ENCODE measurements around the gene CD47. TPM values are rescaled to one million over a fixed set of nuclear protein-coding genes. Genes with fewer than 3 reads are reported as not detected.

CD47 gene
- total and polyA plus RNA-seq, 2 donors (not counting 1 experiment from before 2014, with no cell fraction given): 86.4 to 259 TPM

DNA sequence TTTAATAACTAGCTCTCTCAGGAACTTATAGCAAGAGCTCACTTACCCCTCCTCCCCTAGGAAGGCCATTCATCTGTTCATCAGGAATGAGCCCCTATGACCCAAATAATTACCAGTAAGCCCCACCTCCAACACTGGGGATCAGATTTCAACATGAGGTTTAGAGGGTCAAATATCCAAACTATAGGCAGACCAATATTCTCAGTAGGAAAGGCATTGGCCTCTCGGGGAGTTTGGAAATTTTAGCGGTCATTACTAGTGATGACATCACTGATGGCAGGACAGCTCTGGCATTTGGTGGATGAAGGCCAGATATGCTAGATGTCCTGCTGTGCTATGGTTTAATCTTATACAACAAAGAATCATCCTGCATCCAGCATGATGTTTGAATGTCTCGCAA, 15.2 kb upstream of the CD47 start:
- TF ChIP-seq EZH2 (IDR thresholded peaks at IDR 0.05; ENCODE audit: borderline replicate concordance, insufficient read depth, low read depth, low read length, poor library complexity, severe bottlenecking): no peak
- TF ChIP-seq, protein P1, sequence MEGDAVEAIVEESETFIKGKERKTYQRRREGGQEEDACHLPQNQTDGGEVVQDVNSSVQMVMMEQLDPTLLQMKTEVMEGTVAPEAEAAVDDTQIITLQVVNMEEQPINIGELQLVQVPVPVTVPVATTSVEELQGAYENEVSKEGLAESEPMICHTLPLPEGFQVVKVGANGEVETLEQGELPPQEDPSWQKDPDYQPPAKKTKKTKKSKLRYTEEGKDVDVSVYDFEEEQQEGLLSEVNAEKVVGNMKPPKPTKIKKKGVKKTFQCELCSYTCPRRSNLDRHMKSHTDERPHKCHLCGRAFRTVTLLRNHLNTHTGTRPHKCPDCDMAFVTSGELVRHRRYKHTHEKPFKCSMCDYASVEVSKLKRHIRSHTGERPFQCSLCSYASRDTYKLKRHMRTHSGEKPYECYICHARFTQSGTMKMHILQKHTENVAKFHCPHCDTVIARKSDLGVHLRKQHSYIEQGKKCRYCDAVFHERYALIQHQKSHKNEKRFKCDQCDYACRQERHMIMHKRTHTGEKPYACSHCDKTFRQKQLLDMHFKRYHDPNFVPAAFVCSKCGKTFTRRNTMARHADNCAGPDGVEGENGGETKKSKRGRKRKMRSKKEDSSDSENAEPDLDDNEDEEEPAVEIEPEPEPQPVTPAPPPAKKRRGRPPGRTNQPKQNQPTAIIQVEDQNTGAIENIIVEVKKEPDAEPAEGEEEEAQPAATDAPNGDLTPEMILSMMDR (IDR thresholded peaks at IDR 0.05): no peak
- DNase-seq (no peak), ATAC-seq (ENCODE audit: low read depth) (no peak)
- Histone ChIP-seq H2AFZ (ENCODE audit: insufficient read depth, low read depth, low read length, poor library complexity, severe bottlenecking) (no peak overlapping the region), H4K20me1 (ENCODE audit: control insufficient read depth, insufficient read depth, low read length, poor library complexity, severe bottlenecking) (no peaks in the 10 kb centered on the region), H3K27ac (ENCODE audit: low read length in 2 of 2) (no peak overlapping the region), H3K4me3 (ENCODE audit: control extremely low read depth in 1 of 5, extremely low read depth in 1 of 5, insufficient read depth in 1 of 5, low read depth in 2 of 5, low read length in 4 of 5) (no peak overlapping the region), H3K79me2 (ENCODE audit: control insufficient read depth, insufficient read depth, low read length) (peaks cover 9% of the 10 kb centered on the region), H3K36me3 (replicated peaks in 1 of 2; ENCODE audit: control extremely low read depth in 1 of 2, control insufficient read depth in 1 of 2, extremely low read depth in 1 of 2, insufficient read depth in 2 of 2, low read length in 1 of 2) (no peaks in the 10 kb centered on the region), H3K9ac (ENCODE audit: low read length) (no peak overlapping the region), H3K9me3 (ENCODE audit: control extremely low read depth in 1 of 3, control insufficient read depth in 2 of 3, insufficient read depth in 1 of 3, low read length in 2 of 3) (no peaks in the 10 kb centered on the region), H3K27me3 (replicated peaks in 1 of 4; ENCODE audit: control extremely low read depth in 1 of 4, control insufficient read depth in 3 of 4, insufficient read depth in 4 of 4, low read length in 3 of 4) (no peaks in the 10 kb centered on the region), H3K4me2 (replicated peaks; ENCODE audit: low read depth, low read length, poor library complexity, severe bottlenecking) (no peak overlapping the region), H3K4me1 (ENCODE audit: control insufficient read depth in 2 of 2, insufficient read depth in 2 of 2, low read length in 2 of 2) (peaks cover 29 to 32% of the 10 kb centered on the region in 2 donors)
- Mint-ChIP-seq H3K27ac (no peak overlapping the region), H3K4me3 (no peak overlapping the region), H3K9me3 (ENCODE audit: insufficient read depth) (no peaks in the 10 kb centered on the region), H3K27me3 (no peaks in the 10 kb centered on the region), H3K4me1 (peaks cover 48% of the 10 kb centered on the region)
- WGBS (ENCODE audit: insufficient coverage): no CpG with 5 or more reads among the region's 3 CpGs
- ChIA-PET POLR2A (no interaction called here), CTCF (interaction anchor here (0.8 kb wide), 1 partner anchor 11 kb away, joined by 3 read pairs; no protein-coding TSS in a partner anchor)
- intact Hi-C loops (cut with micrococcal nuclease): loop anchor here (1.0 kb wide), 1 partner anchor 11 kb away; no protein-coding TSS in a partner anchor

DNA sequence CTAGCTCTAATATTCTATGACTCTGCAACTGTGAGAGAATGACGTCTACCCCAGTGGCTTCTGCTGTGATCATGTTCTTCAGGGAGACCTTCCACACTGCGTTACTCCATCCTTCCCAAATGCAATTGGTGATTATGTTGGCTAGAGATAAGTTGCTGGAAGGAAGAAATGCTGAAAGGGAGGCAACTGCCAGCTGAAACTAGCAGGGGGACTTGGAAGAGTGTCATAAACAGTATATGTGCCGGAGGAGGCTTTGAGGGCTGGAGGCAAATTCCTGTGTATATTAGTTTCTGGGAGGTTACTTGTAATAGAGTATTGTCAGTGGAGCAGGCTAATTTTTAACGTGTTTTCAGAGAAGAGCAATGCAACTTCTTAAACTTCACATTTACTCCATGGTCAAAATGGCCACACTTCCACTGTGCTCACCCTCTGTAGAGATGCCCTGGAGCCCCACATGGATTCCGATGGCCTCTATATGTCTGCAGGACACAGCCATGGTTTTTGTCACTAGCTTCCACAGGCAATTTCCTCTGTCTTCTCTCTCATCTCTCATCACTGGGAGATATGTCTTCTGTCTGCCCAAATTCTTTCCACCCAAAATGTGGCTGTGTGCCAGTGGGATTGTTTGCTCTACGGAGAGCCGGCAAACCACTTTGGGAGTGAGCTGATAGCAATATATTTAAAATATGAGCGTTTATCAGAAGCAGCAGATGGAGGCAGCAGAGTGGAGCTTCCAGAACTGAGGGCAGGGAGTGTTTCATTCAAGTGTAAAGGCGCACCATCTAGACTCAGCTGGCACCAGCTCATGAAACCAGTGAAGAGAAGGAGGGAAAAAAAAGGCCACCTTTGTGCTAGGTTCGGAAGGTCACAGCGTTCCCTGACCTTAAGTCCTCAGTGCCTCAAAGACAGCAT, 13.3 kb upstream of the CD47 start:
- Histone ChIP-seq H3K27ac (ENCODE audit: low read length in 2 of 2) (no peak overlapping the region), H4K20me1 (ENCODE audit: control insufficient read depth, insufficient read depth, low read length, poor library complexity, severe bottlenecking) (no peaks in the 10 kb centered on the region), H2AFZ (ENCODE audit: insufficient read depth, low read depth, low read length, poor library complexity, severe bottlenecking) (no peak overlapping the region), H3K4me2 (replicated peaks; ENCODE audit: low read depth, low read length, poor library complexity, severe bottlenecking) (no peak overlapping the region), H3K9ac (ENCODE audit: low read length) (no peak overlapping the region), H3K79me2 (ENCODE audit: control insufficient read depth, insufficient read depth, low read length) (peaks cover 9% of the 10 kb centered on the region), H3K27me3 (replicated peaks in 1 of 4; ENCODE audit: control extremely low read depth in 1 of 4, control insufficient read depth in 3 of 4, insufficient read depth in 4 of 4, low read length in 3 of 4) (no peaks in the 10 kb centered on the region), H3K9me3 (ENCODE audit: control extremely low read depth in 1 of 3, control insufficient read depth in 2 of 3, insufficient read depth in 1 of 3, low read length in 2 of 3) (no peaks in the 10 kb centered on the region), H3K36me3 (replicated peaks in 1 of 2; ENCODE audit: control extremely low read depth in 1 of 2, control insufficient read depth in 1 of 2, extremely low read depth in 1 of 2, insufficient read depth in 2 of 2, low read length in 1 of 2) (no peaks in the 10 kb centered on the region), H3K4me1 (ENCODE audit: control insufficient read depth in 2 of 2, insufficient read depth in 2 of 2, low read length in 2 of 2) (peaks cover 48 to 51% of the 10 kb centered on the region in 2 donors), H3K4me3 (ENCODE audit: control extremely low read depth in 1 of 5, extremely low read depth in 1 of 5, insufficient read depth in 1 of 5, low read depth in 2 of 5, low read length in 4 of 5) (no peak overlapping the region)
- 92% methylated on average over 6 of the region's 11 CpGs for WGBS (ENCODE audit: insufficient coverage)
- Mint-ChIP-seq H3K4me1 (peaks cover 67% of the 10 kb centered on the region), H3K27ac (peak overlapping the region; percentile 4), H3K27me3 (no peaks in the 10 kb centered on the region), H3K4me3 (no peak overlapping the region), H3K9me3 (ENCODE audit: insufficient read depth) (no peaks in the 10 kb centered on the region)
- ATAC-seq (ENCODE audit: low read depth): no peak
- no peak for TF ChIP-seq EZH2 (IDR thresholded peaks at IDR 0.05; ENCODE audit: borderline replicate concordance, insufficient read depth, low read depth, low read length, poor library complexity, severe bottlenecking)
- TF ChIP-seq, protein P1 (IDR thresholded peaks at IDR 0.05): no peak
- CTCF ChIA-PET: interaction anchor here (2.5 kb wide), 1 partner anchor 10 kb away, joined by 6 read pairs; no protein-coding TSS in a partner anchor
- intact Hi-C loops (cut with micrococcal nuclease): loop anchor here (2.0 kb wide), 1 partner anchor 17 kb away; no protein-coding TSS in a partner anchor
- POLR2A ChIA-PET: no interaction called here
- no peak for DNase-seq
